AG20443 (cell line): ENCODE results near the gene COX7B2.
A peak's percentile ranks its signal among the peaks of the same experiment; 100 is the strongest.

Source experiments
- DNase-seq: peaks from one replicate; pipeline ENCODE4 v3.0.0; 2012; ENCODE audit warnings: low spot score, mixed read lengths

The COX7B2 gene, protein sequence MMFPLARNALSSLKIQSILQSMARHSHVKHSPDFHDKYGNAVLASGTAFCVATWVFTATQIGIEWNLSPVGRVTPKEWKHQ

DNA sequence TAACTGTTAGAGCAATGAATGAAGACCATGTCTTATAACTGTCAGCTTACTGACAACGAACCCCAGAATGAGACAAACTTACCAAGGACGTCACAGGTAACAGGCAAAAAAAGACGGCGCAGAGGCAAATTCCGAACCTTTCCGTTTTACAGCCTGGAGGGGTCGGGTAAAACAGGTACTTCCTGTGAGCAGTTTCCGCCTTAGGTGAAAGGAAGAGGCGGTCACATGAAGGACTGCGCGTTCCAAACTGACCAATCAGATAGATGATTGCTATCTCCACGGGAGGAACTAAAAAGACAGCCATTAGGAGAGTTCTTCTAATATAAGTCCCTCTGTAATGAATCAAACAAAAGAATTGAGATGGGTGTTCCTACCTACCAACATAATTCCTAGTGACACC lies at the start of gene COX7B2:
COX7B2 (minus strand) TSS at position 168 of the 400 bp plus-strand sequence. CDS start 174,053 bp downstream, outside the sequence.
- no peak for DNase-seq

DNA sequence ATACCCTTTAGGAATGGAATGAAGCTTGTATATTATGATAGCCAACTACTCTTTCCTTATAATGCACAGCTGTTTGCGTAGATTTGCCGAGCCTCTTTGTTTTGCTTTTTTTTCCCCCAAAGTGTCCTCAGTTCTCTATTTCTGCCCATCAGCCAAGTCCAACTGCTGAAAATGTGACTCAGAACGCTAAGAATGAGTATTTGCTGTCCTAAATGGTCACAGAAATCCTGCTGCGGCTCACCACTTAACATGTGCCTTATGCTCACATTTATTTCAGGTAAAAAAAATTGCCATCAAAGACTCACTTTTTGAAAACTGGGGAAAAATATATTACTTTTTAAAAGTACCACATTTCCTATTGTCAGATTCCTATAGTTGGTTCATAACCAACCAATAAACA lies 47.4 kb upstream of the COX7B2 start:
- DNase-seq, result no peak

DNA sequence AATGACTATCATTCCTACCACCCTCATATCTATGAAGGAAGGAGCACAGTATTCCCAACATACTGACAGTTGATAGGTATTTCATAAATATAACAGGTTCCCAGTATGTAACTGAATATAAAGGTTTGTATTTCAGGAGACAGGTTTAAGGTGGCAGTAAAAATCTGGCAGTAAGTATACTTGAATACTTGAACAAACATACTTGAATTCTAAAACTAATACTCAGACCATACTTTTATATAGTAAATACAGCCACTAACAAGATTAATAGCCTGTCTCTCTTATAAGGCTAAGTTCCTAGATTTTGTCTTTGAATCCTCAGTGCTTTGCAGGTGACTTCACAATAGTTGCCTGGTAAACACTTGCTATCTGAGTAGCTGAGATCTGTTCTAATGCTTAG lies 46.6 kb upstream of the COX7B2 start:
- DNase-seq, result no peak

DNA sequence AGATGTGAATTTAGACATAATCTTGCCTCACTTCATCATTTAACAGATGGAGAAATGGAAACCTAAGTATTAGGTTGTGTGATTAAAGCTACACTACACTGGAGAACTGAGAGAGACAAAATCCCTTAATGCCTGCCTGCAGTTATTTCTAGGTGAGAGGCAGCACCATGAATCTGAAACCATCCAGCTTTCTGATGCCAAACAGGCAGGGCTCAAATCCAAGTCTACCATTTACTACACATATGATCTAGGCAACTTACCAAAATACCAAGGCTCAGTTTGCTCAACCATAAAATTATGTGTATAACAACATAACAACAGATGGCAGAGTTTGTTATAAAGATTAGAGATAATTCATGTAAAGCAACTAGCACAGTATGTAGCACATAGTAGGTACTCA lies 45.6 kb upstream of the COX7B2 start:
- no peak for DNase-seq

DNA sequence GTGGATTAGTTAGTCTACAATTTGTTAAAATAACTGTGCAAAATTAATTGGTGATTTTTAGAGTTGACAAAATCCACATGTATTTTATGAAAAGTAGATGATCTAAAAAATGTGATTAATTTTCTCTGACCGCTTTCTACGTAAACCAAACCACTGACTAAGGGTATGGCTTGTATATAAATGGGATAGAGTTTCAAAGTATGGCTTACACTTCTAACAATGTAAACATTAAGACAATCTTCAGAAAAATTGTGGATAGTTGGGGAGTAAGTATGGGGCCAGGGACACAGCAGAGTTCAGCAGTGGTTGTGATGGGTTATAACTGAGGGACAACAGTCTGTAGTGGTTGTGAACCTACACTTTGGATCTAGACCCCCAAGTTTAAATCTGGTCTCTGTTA lies 44.5 kb upstream of the COX7B2 start:
- no peak for DNase-seq

DNA sequence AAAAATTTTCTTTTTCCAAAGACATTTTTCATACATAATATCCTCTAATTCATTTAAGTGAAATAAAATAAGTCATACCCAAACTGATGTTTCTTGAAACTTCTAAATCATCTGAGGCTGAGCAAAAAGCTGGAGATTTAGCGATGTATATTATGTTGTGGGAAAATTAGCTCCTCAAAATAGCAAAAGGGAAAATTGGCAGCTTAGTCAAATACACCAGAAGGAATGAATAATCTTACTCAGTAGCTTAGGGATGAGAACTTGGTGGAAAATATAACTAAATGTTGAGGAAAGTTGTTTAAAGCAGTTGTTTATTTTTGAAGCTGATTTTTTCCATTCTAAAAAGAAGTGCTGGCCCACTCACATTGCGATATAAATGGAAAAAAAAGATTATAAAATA lies 43.4 kb upstream of the COX7B2 start:
- DNase-seq, result no peak

DNA sequence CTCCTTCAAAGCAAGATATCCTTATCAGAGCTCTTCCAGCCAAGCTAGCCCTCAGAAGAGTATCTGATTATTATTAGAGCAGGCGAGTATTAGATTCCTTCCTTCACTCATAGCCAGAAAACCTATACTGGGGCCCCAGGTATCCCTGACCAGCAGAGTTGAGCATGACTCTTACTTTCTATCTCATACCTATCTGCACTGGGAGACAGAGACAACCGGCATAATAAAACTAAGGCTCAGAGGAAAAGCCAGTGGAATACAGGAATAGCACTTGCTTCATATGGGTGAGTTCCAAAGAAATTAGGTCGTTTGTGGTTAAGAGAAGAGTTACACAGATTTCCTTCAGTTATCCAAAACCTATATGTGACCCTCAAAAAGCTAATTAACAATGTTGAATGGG lies 41.8 kb upstream of the COX7B2 start:
- no peak for DNase-seq

DNA sequence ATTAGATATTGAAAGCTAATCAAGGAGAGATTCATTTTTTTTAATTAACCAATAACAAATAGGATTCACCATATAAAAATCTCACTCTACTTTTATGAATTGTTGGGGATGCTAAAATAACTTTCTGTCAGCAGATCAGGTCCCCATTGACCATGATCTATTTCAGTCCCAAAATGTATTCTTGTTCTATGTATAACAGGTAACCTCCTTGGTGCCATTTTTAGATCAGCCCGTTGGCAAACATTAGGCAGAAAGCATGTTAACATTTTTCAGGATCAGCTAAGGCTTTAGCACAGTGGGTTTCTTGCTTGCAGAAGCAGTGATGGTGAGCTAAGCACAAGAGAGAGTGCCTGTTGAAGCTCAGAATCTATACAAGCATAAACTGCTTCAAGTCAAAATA lies 40.8 kb upstream of the COX7B2 start:
- no peak for DNase-seq

DNA sequence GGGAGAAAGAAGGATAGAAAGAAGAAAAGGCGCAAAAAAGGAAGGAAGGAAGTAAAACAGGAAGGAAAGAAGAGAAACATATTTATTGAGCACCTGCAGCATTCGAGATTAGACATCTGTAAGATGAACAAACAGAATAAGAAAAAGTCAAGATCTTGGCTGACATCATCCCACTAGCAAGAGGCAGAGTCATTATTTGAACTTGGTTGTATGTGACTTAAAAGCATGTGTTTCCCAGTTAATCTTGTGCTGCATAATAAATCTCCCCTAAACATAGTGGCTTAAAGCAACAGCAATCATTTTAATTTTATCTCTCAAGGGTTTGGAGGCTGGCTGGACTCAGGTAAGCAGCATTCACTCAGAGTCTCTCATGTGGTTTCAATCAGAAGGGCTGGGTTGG lies 38.5 kb upstream of the COX7B2 start:
- no peak for DNase-seq

DNA sequence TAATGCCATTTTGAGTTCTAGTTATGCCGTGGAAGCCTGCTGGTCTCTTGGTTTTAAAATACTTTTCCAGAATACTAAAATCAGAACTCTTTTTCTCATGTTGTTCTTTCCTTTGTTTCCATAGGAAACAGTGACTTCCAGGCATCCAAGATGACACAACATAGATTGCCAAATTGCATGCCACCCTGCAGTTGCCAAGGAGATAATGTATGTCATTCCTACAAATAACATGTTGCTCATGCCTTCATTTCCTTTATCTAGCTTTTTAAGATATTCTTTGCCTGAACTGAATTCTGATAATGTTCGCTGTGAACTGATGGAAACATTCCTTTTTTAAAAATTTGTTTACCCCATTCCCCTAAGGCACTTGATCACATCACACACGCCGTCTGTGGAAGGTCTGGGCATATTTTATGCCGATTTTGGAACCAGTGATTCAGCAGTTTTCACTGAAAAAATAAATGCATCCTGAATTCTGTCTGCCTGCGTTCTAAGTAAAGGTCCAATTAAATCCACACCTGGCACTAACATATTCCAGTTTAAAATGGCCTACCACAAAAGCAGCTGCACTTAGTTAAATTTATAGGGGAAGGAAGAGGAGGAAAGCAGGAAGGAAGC lies 38.0 kb upstream of the COX7B2 start:
- DNase-seq, result no peak

DNA sequence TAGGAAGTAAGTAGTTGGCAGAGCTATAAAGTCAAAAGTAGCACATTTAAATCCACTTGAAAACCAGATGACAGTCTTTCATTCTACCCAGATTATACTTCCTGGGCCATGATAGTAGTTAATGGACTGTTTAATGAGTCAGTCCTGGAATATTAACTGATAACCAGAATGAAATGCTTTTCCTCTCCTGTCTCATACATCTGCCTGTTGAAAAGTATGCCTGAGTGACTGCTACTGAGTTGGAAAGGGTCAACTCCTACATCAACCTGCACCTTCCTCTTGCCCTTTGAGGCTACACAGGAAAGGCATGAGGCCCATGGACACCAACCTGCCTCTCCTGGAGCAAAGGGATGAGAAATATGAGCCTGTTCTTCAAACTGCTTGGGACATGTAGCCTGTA lies 36.0 kb upstream of the COX7B2 start:
- no peak for DNase-seq

DNA sequence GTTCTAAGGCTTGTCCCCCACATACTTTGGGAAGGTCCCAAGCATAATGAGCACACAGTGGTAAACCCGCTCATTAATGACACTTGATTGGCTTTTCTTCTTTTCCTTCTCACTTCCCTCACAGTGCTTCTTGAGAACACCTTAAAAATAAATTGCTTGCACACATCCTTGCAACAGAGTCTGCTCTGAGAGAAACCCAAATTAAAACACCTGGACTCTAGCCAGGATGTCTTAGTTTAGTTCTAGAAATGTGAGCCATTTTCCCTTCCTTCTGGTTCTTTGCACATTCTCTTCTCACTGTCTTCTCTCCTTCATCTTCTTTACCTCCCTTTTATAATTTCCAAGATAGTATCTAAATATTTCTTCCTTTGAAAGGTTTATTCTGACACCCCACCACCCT lies 35.3 kb upstream of the COX7B2 start:
- no peak for DNase-seq

DNA sequence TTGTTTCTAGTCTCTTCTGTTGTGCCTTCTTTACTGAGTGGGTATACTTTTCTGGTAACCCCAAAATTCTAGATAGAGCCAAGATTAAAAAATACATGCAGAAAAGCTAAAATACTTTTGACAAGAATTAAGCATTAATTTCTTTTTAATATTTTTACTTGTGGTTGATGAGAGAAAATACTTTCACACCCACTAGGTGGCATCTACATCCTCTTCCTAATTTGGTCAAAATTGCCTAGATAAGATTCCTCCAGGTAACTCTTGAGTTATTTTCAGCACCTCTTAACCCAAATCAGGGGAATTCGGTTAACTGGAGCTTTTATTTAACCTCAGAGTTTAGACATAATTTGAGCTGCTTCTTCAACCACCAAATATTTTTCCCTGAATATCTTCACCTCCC lies 28.4 kb upstream of the COX7B2 start:
- DNase-seq, result no peak

DNA sequence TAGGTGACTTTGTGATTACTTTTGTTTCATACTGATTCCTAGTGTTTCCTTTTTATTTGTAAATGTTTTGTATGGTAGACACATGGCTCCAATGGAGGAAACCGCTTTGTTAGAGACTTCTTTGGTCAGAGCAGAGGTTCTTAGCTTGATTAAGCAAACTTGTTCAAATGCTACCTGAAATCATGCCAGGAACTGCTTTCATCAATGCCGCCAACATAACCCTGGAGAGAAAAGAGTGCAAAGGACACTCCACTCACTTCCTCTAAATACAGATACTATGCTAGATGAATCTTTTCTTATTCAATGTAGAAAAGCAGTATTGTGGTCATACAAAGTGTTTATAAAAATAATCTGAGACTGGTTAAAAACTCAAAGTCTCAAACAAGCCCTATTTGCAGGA lies 25.7 kb upstream of the COX7B2 start:
- no peak for DNase-seq

DNA sequence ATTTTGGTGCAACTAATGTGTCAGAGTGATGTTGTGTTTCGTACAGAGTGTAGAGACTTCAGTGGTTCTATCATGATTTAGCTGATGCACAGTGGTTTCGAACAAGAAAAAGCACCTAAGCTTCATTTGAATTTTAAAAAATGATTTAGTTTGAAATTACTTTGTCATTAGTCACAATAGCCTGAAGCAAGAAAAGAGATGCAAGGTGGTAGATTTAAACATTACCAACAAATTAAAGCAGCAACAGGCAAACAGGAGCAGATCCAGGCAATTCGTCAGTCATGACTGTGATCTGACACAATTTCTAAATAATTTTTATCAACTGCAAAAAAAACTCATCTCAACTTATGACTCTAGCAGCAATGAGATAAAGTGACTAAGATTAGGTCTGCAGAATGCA lies 24.6 kb upstream of the COX7B2 start:
- no peak for DNase-seq

DNA sequence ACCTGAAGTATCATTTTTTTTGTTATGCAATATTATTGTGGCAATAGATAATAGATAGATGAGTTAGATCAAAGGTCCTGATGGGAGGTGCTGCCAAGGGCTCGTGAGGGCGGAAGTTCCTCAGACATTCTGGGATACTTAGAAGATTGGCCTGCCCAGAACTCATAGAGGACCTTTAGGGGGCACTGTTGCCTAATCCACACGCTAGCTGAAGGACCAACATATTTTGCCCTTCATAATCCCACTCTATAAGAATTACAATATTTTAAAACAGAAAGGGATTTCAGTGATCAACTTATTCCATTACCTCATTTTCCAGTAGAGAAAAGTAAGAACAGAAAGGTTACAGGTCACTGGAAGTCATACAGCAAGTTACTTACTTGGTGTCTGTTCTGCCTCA lies 22.9 kb upstream of the COX7B2 start:
- DNase-seq, result peak; percentile 8

DNA sequence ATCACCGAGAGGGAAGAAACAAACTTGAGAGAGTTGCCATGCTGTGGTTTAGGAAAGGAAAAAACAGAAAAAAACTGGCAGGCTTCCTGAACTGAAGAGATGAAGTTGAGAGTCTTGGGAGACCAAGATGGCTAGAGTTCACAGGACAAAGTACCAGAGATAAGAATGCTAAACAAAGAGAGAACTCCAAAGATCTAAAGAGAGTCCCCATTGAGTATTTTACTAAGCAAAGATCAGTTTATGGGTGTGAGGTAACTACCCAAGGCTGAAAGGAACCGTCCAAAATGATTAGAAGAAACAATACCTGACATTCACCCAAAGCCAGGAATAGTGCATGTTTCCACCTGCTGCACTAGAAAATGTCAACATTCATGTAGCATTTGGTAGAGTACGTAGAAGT lies 21.8 kb upstream of the COX7B2 start:
- no peak for DNase-seq

DNA sequence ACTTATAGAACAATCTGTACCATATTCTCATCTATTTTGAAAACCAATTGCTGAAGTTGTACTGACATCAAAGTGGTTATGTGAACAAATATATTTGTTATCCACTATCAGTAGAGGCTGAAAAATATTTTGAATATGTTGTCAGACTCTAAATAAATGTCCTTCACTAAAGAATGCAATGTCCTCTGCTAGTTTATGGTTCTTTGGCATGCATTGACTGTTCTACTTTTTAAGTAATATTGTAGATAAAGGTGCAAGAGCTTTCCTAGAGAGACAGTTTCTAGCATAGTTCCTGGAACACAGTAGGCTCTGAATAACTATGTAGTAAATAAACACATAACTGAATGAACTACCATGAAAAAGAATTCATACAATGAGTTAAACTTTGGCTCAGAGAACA lies 18.2 kb upstream of the COX7B2 start:
- no peak for DNase-seq

DNA sequence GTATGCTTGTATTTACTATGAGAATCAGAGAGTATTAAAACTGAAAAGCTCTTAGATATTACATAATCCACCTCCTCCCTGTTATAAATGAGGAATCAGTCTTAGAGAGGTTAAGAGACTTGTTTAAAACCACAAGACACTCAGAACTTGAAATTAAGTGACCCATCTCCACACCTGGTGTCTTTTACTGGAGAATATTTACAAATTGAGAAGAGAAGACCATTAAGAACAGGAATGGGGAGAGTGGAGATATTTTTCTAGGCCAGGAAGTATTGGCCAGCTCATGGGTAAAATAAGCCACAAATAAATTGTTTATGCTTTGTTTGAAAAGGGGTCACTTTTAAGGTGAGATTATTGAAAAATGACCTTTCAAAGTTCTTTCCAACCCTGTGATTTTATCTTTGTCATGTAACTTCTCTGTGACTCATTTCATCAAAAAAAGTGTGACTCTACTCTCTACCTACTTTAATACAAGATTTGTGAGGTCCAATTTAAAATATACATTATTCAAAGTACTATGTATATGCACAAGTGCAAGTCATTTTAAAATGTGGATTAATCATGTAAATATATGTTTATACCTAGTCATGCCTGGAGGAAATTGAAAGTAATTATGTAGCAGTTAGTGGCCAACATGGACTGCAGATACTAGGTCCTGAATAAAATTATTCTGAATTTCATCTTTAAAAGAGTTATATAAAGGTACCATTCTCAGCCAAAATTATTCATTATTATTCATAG lies 15.9 kb upstream of the COX7B2 start:
- no peak for DNase-seq

DNA sequence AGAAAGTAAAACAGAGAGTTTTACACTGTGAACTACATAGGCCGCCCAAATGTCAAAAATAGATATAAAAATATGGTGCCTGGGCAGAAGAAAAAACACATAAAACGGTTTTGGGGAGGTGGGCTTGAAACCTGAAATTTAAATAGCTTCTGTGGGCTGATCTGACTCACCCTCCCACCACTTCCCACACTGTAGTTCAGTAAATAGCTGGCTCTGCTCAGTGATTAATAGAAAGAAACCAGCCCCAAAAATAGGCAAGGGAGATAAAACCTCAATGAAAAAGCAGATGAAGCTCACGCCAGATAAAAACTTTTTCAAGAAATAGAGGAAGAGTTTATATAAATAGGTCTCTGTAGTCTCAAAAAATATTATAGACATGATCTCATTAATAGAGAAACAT lies 13.2 kb upstream of the COX7B2 start:
- no peak for DNase-seq

DNA sequence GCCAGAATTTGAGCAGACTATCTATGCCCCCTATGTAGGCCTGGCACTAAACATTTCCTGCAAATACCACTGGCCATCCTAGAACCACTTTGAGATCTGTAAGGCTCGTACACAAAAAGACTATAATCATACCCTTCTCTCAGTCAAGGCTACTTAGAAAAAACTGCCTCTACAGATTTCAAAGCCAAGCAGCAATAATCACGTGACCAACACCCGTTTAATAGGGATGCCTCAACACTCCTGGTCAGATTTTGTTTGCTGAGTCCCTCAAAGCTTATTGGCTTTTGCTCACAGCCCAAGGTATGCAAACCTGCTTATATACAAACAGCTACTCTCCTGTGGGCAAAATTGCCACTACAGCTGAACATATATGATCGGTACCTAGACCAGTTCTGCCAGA lies 897 bp downstream of the COX7B2 start:
- DNase-seq, result no peak

DNA sequence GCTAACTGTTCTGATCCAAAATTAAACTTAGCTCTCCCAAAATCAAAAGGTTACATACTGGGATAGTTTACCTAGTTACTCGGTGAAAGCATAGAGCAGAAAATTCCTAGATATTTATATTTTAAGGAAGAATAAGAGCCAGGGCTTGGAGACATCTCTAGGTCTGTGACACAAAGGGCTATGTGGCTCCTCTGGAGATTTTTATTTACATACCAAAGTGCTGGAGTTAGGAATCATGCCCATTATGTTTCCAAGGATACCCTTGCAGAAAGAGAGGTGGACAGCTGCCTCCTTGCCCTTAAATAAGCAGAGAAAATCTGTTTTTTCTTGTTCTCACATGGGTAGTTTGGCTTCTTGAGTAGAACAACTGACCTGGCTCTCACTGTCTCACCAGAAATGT lies 9.0 kb downstream of the COX7B2 start:
- no peak for DNase-seq

DNA sequence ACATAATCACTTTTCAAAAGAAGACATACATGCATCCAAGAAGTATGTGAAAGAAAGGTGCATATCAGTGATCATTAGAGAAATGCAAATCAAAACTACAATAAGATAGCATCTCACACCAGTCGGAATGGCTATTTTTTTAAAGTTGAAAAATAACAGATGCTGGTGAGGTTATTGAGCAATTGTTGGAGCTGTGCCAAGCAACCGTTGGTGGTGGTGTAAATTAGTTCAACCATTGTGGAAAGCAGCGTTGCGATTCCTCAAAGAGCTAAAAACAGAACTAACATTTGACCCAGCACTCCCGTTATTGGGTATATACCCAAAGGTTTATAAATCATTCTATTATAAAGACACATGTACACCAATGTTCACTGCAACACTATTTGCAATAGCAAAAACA lies 14.2 kb downstream of the COX7B2 start:
- DNase-seq, result no peak

DNA sequence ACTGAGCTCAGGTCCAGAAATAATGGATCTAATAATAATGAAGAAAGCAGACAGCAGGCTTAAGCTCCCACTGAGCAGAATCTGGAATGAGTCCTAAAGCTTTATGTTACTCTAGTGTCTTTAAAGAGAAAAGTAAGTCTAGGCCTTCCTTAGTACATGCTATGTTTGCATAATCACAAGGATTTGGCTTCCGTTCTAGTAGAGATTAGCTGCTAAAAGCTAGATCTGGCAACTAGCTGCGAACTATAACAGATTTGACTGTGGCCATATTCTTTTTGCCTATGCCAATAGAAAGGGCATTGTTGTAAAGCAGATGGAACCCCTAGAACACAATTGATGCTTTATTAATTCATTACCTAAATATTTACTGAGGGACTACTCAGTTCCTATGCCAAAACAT lies 19.0 kb downstream of the COX7B2 start:
- no peak for DNase-seq
